ENCODE data around the gene NKIRAS2.

NKIRAS2 gene

GRCh38 chr17:42019509-42020404 is at the start of gene NKIRAS2:
Gene NKIRAS2, plus strand, starts transcription at chr17:42020090. Its CDS starts 1,488 bp downstream, at chr17:42021578.
- peak; percentile 95 to 96 for DNase-seq

GRCh38 chr17:41970901-41971331 is 49.0 kb upstream of the NKIRAS2 start:
- no peak for DNase-seq

GRCh38 chr17:41971721-41972523 is 48.0 kb upstream of the NKIRAS2 start:
- no peak for DNase-seq

- DNase-seq, result no peak
These were observed 47.1 kb upstream of the NKIRAS2 start for GRCh38 chr17:41972571-41973407.

GRCh38 chr17:41973408-41973811 is 46.5 kb upstream of the NKIRAS2 start:
- no peak for DNase-seq

- no peak for DNase-seq
These were observed 45.9 kb upstream of the NKIRAS2 start for GRCh38 chr17:41974031-41974430.

GRCh38 chr17:41974658-41975057 is 45.2 kb upstream of the NKIRAS2 start:
- no peak for DNase-seq

GRCh38 chr17:41975099-41976083 is 44.5 kb upstream of the NKIRAS2 start:
- DNase-seq, result no peak

- no peak for DNase-seq
These were observed 43.6 kb upstream of the NKIRAS2 start for GRCh38 chr17:41976142-41976768.

GRCh38 chr17:41977991-41978390 is 41.9 kb upstream of the NKIRAS2 start:
- no peak for DNase-seq

GRCh38 chr17:41982026-41982760 is 37.7 kb upstream of the NKIRAS2 start:
- DNase-seq, result no peak

GRCh38 chr17:41984454-41984853 is 35.4 kb upstream of the NKIRAS2 start:
- DNase-seq, result no peak

- no peak for DNase-seq
These were observed 34.0 kb upstream of the NKIRAS2 start for GRCh38 chr17:41985919-41986318.

GRCh38 chr17:41986634-41987033 is 33.3 kb upstream of the NKIRAS2 start:
- DNase-seq, result no peak

- DNase-seq, result no peak
These were observed 32.2 kb upstream of the NKIRAS2 start for GRCh38 chr17:41987642-41988041.

GRCh38 chr17:41988418-41988817 is 31.5 kb upstream of the NKIRAS2 start:
- DNase-seq, result no peak

- no peak for DNase-seq
These were observed 30.0 kb upstream of the NKIRAS2 start for GRCh38 chr17:41989702-41990419.

- DNase-seq, result no peak
These were observed 27.3 kb upstream of the NKIRAS2 start for GRCh38 chr17:41992576-41992975.

GRCh38 chr17:41996855-41997164 is 23.1 kb upstream of the NKIRAS2 start:
- no peak for DNase-seq

- no peak for DNase-seq
These were observed 21.4 kb upstream of the NKIRAS2 start for GRCh38 chr17:41998497-41998896.

Measured in activated CD4-positive, alpha-beta T cell treated with anti-CD3 and anti-CD28 coated beads, Interleukin-2, amount 50 U/mL, for 48 hours (primary cell).